Measurements from ENCODE around the gene SDHB.

Gene SDHB

GRCh38 chr1:17045634-17046333 is 8.0 kb downstream of the SDHB start:
- Mint-ChIP-seq H3K4me1 (ENCODE audit: low read depth) (peaks cover 25% of the 10 kb centered on the region), H3K9me3 (no peaks in the 10 kb centered on the region), H3K27ac (peak overlapping the region; percentile 61), H3K27me3 (no peaks in the 10 kb centered on the region), H3K4me3 (no peak overlapping the region), H3K36me3 (ENCODE audit: low read depth) (peaks cover 75% of the 10 kb centered on the region)
- no peak for DNase-seq

GRCh38 chr1:17045150-17045549 is 8.7 kb downstream of the SDHB start:
- Mint-ChIP-seq H3K4me3 (no peak overlapping the region), H3K4me1 (ENCODE audit: low read depth) (peaks cover 25% of the 10 kb centered on the region), H3K27me3 (no peaks in the 10 kb centered on the region), H3K9me3 (no peaks in the 10 kb centered on the region), H3K27ac (no peak overlapping the region), H3K36me3 (ENCODE audit: low read depth) (peaks cover 75% of the 10 kb centered on the region)
- DNase-seq = no peak

- no peak for DNase-seq
- H3K27me3 Mint-ChIP-seq = no peaks in the 10 kb centered on the region
- peaks cover 27% of the 10 kb centered on the region for H3K4me1 Mint-ChIP-seq (ENCODE audit: low read depth)
- no peak overlapping the region for H3K4me3 Mint-ChIP-seq
- no peak overlapping the region for H3K27ac Mint-ChIP-seq
- peaks cover 76% of the 10 kb centered on the region for H3K36me3 Mint-ChIP-seq (ENCODE audit: low read depth)
- H3K9me3 Mint-ChIP-seq = no peaks in the 10 kb centered on the region
Observed at GRCh38 chr1:17043676-17044075, 10.2 kb downstream of the SDHB start.

GRCh38 chr1:17040135-17040534 is 13.7 kb downstream of the SDHB start:
- Mint-ChIP-seq H3K27me3 (no peaks in the 10 kb centered on the region), H3K9me3 (no peaks in the 10 kb centered on the region), H3K27ac (no peak overlapping the region), H3K4me3 (no peak overlapping the region), H3K4me1 (ENCODE audit: low read depth) (peaks cover 12% of the 10 kb centered on the region), H3K36me3 (ENCODE audit: low read depth) (peaks cover 78% of the 10 kb centered on the region)
- no peak for DNase-seq

- H3K36me3 Mint-ChIP-seq (ENCODE audit: low read depth) = peaks cover 78% of the 10 kb centered on the region
- H3K27me3 Mint-ChIP-seq = no peaks in the 10 kb centered on the region
- no peak overlapping the region for H3K27ac Mint-ChIP-seq
- H3K4me3 Mint-ChIP-seq = no peak overlapping the region
- H3K4me1 Mint-ChIP-seq (ENCODE audit: low read depth) = peaks cover 8% of the 10 kb centered on the region
- DNase-seq = no peak
- no peaks in the 10 kb centered on the region for H3K9me3 Mint-ChIP-seq
Observed at GRCh38 chr1:17039522-17039921, 14.3 kb downstream of the SDHB start.

- Mint-ChIP-seq H3K9me3 (no peaks in the 10 kb centered on the region), H3K4me3 (no peak overlapping the region), H3K27me3 (no peaks in the 10 kb centered on the region), H3K4me1 (ENCODE audit: low read depth) (peaks cover 2% of the 10 kb centered on the region), H3K27ac (no peak overlapping the region), H3K36me3 (ENCODE audit: low read depth) (peaks cover 79% of the 10 kb centered on the region)
- no peak for DNase-seq
Observed at GRCh38 chr1:17033481-17033880, 20.4 kb downstream of the SDHB start.

GRCh38 chr1:17032741-17033140 is 21.1 kb downstream of the SDHB start:
- Mint-ChIP-seq H3K4me1 (ENCODE audit: low read depth) (no peaks in the 10 kb centered on the region), H3K27me3 (no peaks in the 10 kb centered on the region), H3K4me3 (no peak overlapping the region), H3K36me3 (ENCODE audit: low read depth) (peaks cover 81% of the 10 kb centered on the region), H3K9me3 (no peaks in the 10 kb centered on the region), H3K27ac (no peak overlapping the region)
- no peak for DNase-seq

- Mint-ChIP-seq H3K27me3 (no peaks in the 10 kb centered on the region), H3K4me3 (no peak overlapping the region), H3K36me3 (ENCODE audit: low read depth) (peaks cover 86% of the 10 kb centered on the region), H3K4me1 (ENCODE audit: low read depth) (no peaks in the 10 kb centered on the region), H3K27ac (peak overlapping the region; percentile 50), H3K9me3 (no peaks in the 10 kb centered on the region)
- DNase-seq = no peak
Observed at GRCh38 chr1:17031436-17031835, 22.4 kb downstream of the SDHB start.

GRCh38 chr1:17030206-17030605 is 23.6 kb downstream of the SDHB start:
- H3K9me3 Mint-ChIP-seq = no peaks in the 10 kb centered on the region
- no peak overlapping the region for H3K4me3 Mint-ChIP-seq
- peak overlapping the region; percentile 77 for H3K27ac Mint-ChIP-seq

GRCh38 chr1:17028662-17029188 is 25.1 kb downstream of the SDHB start:
- Mint-ChIP-seq H3K36me3 (ENCODE audit: low read depth) (peaks cover 93% of the 10 kb centered on the region), H3K9me3 (no peaks in the 10 kb centered on the region), H3K4me3 (no peak overlapping the region), H3K27me3 (no peaks in the 10 kb centered on the region), H3K27ac (peak overlapping the region; percentile 23), H3K4me1 (ENCODE audit: low read depth) (no peaks in the 10 kb centered on the region)
- DNase-seq = no peak

More at GRCh38 chr1:17030206-17030605, 23.6 kb downstream of the SDHB start:
- no peak for DNase-seq
- H3K27me3 Mint-ChIP-seq = no peaks in the 10 kb centered on the region
- H3K36me3 Mint-ChIP-seq (ENCODE audit: low read depth) = peaks cover 89% of the 10 kb centered on the region
- no peaks in the 10 kb centered on the region for H3K4me1 Mint-ChIP-seq (ENCODE audit: low read depth)

- DNase-seq = no peak
- Mint-ChIP-seq H3K36me3 (ENCODE audit: low read depth) (peaks cover 93% of the 10 kb centered on the region), H3K27ac (peak overlapping the region; percentile 16)
Observed at GRCh38 chr1:17027900-17028299, 25.9 kb downstream of the SDHB start.

GRCh38 chr1:17027403-17027802 is 26.4 kb downstream of the SDHB start:
- no peaks in the 10 kb centered on the region for H3K4me1 Mint-ChIP-seq (ENCODE audit: low read depth)
- H3K27ac Mint-ChIP-seq = peak overlapping the region; percentile 16
- no peak overlapping the region for H3K4me3 Mint-ChIP-seq
- H3K9me3 Mint-ChIP-seq = no peaks in the 10 kb centered on the region
- peaks cover 93% of the 10 kb centered on the region for H3K36me3 Mint-ChIP-seq (ENCODE audit: low read depth)
- H3K27me3 Mint-ChIP-seq = no peaks in the 10 kb centered on the region
- DNase-seq = no peak

More at GRCh38 chr1:17027900-17028299, 25.9 kb downstream of the SDHB start:
- Mint-ChIP-seq H3K4me1 (ENCODE audit: low read depth) (no peaks in the 10 kb centered on the region), H3K4me3 (no peak overlapping the region), H3K9me3 (no peaks in the 10 kb centered on the region), H3K27me3 (no peaks in the 10 kb centered on the region)

GRCh38 chr1:17024721-17025120 is 29.1 kb downstream of the SDHB start:
- peaks cover 2% of the 10 kb centered on the region for H3K4me1 Mint-ChIP-seq (ENCODE audit: low read depth)
- H3K4me3 Mint-ChIP-seq = no peak overlapping the region
- peak overlapping the region; percentile 55 for H3K27ac Mint-ChIP-seq
- no peaks in the 10 kb centered on the region for H3K9me3 Mint-ChIP-seq
- DNase-seq = no peak
- no peaks in the 10 kb centered on the region for H3K27me3 Mint-ChIP-seq
- H3K36me3 Mint-ChIP-seq (ENCODE audit: low read depth) = peaks cover 97% of the 10 kb centered on the region

- no peak for DNase-seq
- H3K4me1 Mint-ChIP-seq (ENCODE audit: low read depth) = peaks cover 10% of the 10 kb centered on the region
- H3K9me3 Mint-ChIP-seq = no peaks in the 10 kb centered on the region
- no peaks in the 10 kb centered on the region for H3K27me3 Mint-ChIP-seq
- H3K36me3 Mint-ChIP-seq (ENCODE audit: low read depth) = peaks cover 97% of the 10 kb centered on the region
- H3K27ac Mint-ChIP-seq = peak overlapping the region; percentile 53
- H3K4me3 Mint-ChIP-seq = no peak overlapping the region
Observed at GRCh38 chr1:17023573-17023972, 30.3 kb downstream of the SDHB start.

- no peak overlapping the region for H3K4me3 Mint-ChIP-seq
- H3K27me3 Mint-ChIP-seq = no peaks in the 10 kb centered on the region
- H3K9me3 Mint-ChIP-seq = no peaks in the 10 kb centered on the region
- H3K27ac Mint-ChIP-seq = no peak overlapping the region
- peaks cover 96% of the 10 kb centered on the region for H3K36me3 Mint-ChIP-seq (ENCODE audit: low read depth)
- DNase-seq = no peak
- H3K4me1 Mint-ChIP-seq (ENCODE audit: low read depth) = peaks cover 10% of the 10 kb centered on the region
Observed at GRCh38 chr1:17023102-17023501, 30.7 kb downstream of the SDHB start.
